Endometrial microvascular endothelial cells (primary cell): ENCODE data around the gene OR5A2. TPM values are rescaled to one million over a fixed set of nuclear protein-coding genes. Genes with fewer than 3 reads are reported as not detected.
"Not testable (repeated sequence)": the region's sequence is repeated elsewhere in the genome, so short reads cannot be mapped to it uniquely, and the experiment has no call there.

Experiments used
- in situ Hi-C: cut with HindIII; loops from 2 replicates; pipeline ENCODE4 v1.10.0; 2017; ENCODE audit warnings: low sequenced_read_pairs, low pct_unique_long_range_greater_than_20kb; ENCODE audit errors: inconsistent ontology term
- total RNA-seq: library from RNA; depleted of rRNA; stranded (reverse); fragments of >200 nt; gene quantifications from one replicate; pipeline ENCODE4 v1.2.3, GENCODE V29; 2015; ENCODE audit errors: inconsistent ontology term

OR5A2 gene
- total RNA-seq, 1 donor from 2014 or later: not detected

DNA sequence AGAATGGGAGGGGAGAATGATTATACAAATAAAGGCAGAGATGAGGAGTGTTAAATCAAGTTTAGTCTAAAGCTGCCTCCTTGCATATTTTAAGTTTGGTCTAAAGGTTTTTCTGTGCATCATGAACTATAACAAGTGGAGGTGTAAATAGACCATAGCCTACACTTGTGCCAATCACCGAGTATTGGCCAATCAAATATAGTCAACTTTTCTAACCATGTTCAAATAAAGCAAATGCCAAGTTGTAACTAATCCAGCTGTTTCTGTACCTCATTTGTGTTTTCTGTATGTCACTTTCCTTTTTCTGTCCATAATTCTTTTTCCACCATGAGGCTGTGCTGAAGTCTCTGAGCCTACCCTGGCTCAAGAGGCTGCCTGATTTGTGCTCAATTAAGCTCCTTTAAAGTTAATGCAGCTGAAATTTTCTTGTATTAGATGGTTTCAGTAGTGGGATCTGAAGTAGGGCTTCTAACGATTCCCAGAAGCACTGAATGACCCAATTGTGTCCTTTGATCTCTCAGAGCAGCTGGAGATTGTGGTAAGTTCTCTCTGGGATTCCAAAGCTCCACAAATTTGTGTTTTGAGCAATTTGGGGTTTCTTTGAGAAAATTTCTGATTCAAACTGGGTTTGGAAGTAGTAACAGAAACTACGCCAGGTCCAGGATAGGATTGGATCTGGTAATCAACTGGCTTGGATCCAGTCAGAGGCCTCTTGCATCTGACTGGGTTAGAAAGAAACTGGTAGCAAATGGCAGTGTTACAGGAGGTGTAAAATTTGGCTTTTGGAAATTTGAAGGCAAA is 25.6 kb downstream of the OR5A2 start:
- in situ Hi-C loops: no loop called here

DNA sequence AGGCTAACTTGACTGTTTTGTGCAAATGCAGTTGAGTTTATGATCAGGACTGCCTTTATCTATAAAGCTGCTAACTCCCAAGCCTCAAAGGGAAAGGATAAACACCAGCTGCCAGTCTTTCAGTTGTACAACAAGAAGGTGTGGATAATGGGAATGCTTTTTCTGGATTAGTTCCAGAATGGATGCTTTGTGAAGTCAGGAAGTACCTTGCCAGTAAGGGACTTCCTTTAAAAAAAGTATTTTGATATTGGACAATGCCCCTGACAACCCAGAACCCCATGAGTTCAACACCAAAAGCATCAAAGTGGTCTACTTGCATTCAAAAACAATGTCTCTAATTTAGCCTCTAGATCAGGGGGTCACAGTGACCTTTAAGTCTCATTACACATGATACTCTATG is 32.0 kb downstream of the OR5A2 start:
- in situ Hi-C loops: no loop called here

DNA sequence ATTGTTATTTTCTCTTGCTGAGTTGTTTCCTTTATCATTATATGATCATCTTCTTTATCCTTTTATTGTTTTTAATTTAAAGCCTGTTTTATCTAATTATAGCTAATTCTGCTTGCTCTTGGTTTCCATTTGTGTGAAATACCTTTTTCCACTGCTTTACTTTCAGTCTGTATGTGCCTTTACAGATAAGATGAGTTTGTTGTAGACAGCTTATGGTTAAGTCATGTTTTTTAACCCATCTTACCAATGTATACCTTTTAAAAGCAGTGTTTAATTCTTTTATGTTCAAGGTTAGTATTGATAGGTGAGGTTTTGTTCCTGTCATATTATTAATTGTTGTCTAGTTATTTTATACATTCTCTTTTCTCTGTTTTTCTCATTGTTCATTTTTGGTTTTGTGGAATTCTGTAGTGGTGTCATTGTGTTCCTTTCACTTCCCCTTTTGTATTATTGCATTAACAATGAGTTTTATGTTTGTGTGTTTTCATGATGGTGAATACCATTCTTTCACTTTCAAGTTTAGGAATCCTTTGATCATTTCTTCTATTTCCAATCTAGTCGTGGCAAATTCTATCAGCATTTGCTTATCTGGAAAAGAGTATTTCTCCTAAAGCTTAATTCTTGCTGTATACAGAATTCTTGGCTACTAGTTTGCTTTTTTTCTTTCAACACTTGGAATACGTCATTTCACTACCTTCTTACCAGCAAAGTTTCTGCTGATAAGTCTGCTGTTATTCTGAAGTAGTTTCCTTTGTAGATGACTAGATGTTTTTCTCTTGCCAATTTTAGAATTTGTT is 45.8 kb downstream of the OR5A2 start:
- in situ Hi-C loops: no loop called here

DNA sequence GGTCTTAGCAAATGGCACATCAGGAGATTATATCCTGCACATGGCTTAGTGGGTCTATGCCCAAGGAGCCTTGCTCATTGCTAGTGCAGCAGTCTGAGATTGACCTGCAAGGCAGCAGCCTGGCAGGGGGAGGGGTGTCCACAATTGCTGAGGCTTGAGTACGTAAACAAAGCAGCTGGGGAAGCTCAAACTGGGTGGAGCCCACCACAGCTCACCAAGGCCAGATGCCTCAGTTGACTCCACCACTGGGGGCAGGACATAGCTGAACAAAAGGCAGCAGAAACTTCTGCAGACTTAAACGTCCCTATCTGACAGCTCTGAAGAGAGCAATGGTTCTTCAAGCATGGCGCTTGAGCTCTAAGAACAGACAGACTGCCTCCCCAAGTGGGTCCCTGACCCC is 53.9 kb downstream of the OR5A2 start:
- in situ Hi-C loops: not testable (repeated sequence)

DNA sequence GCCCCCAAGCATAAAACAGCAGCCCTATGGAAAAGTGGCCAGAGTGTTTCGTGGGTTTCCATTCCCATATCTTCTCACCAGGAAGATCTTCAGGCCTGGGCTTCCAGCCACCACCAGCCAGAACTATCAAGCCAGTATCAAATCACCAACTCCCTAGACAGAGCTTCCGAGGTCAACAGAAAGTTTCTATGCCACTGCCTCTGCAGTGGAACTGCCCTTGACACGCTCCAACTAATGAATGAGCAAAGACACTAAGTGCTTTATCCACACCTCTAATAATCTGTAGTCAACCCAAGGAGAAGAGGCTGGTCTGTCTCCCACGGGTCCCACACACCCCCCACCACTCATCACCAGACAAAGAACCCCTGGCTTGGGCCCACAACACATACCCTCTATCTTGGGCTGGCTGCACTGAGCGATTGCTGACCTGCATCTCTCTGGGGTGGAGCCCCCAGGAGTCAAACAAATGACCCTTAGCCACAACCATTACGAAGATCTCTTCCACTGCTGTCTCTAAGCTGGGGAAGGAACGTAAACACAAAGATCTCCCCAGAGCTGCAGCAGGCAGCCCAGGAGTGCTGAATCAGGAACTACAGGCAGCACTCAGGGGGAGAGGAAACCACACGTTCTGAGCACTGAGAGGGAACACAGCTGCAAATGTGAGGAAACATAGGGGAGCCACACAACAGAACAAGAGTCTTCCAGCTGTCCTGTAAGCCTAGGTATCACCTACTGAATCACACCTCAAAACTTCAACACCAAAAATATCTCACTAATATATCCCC is 57.8 kb downstream of the OR5A2 start:
- in situ Hi-C loops: no loop called here

Other genes starting within 250 kb of the OR5A2 start
- not detected for gene MPEG1, start 213.5 kb downstream of the OR5A2 start, total RNA-seq
- gene OR5AN1, start 67.5 kb downstream of the OR5A2 start, total RNA-seq: not detected
- not detected for gene OR5A1, start 10.1 kb upstream of the OR5A2 start, total RNA-seq
- gene OR4D6, start 30.5 kb upstream of the OR5A2 start, total RNA-seq: not detected
- gene OR4D10, start 46.9 kb upstream of the OR5A2 start, total RNA-seq: not detected
- gene OR4D11, start 77.2 kb upstream of the OR5A2 start, total RNA-seq: not detected
- not detected for gene OR4D9, start 85.1 kb upstream of the OR5A2 start, total RNA-seq
- gene OSBP, start 189.4 kb upstream of the OR5A2 start, total RNA-seq: 19.0 TPM
- 11.7 TPM for gene PATL1, start 242.6 kb upstream of the OR5A2 start, total RNA-seq